Erythroblast (primary cell): ENCODE measurements around the gene FAM3A.
"Not testable (repeated sequence)": the region's sequence is repeated elsewhere in the genome, so short reads cannot be mapped to it uniquely, and the experiment has no call there.

Source experiments
- GATA1 ChIP-seq: IDR thresholded peaks from 2 replicates; pipeline ENCODE4 v1.6.1; 2011; ENCODE audit warnings: low read depth, mild to moderate bottlenecking, control low read depth, low read length, moderate library complexity
- POLR2A ChIP-seq: IDR thresholded peaks from 2 replicates; pipeline ENCODE4 v1.6.1; 2011; ENCODE audit warnings: mild to moderate bottlenecking, low read length

GRCh38 chrX:154558896-154559295, 42.9 kb upstream of the FAM3A start:
- TF ChIP-seq POLR2A, GATA1: not testable (repeated sequence)
